NCI-H510A (cell line): Measurements from ENCODE around the gene PDE11A.
A peak's percentile ranks its signal among the peaks of the same experiment; 100 is the strongest.

Experiments used
- DNase-seq: peaks from one replicate; lab custom pipeline; 2025; lab: John Stamatoyannopoulos, UW

The PDE11A gene

GRCh38 chr2:177923323-177923722 lies 149.3 kb downstream of the PDE11A start:
- no peak for DNase-seq

- DNase-seq = no peak
Observed at GRCh38 chr2:177921726-177922125, 150.9 kb downstream of the PDE11A start.

GRCh38 chr2:177917169-177917568 lies 155.4 kb downstream of the PDE11A start:
- no peak for DNase-seq

DNA sequence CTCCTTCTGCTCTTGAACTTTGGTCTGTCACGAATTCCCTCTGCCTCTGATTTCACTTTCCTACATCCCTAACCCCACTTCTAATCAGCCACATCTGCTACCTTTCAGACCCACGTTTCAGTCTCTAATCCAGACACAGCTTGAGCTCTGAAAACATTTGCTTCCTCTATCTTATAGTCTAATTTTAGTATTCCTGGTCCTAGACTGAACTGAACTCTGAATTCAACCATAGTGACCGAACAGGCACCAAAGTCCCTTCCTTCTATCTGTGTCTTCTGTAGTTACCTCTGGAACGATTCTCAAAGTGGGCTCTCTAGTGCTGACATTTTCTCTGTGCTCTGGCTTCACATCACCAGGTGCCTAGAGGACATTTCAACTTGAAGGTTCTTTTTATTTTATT lies 156.2 kb downstream of the PDE11A start:
- no peak for DNase-seq

DNA sequence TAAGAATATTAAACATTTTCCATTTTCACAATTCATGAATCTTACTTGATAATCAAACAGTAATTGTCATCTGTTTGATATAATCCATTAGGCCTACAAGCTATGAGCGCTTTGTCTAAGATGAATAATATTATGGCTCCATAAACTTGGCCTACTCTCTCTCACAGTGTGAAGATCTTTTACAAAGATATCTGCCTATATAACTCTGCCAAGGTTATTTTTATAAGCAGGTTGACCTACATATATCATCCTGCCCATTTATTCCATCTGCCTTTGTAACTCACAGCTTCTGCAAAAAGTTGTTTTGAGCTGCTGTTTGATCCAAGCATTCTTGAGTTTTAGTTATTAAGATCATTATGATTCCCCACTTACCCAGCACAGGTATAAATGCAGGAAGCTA lies 158.3 kb downstream of the PDE11A start:
- no peak for DNase-seq

GRCh38 chr2:177909962-177910361 lies 162.6 kb downstream of the PDE11A start:
- DNase-seq = no peak

- DNase-seq = no peak
Observed at GRCh38 chr2:177908824-177909223, 163.8 kb downstream of the PDE11A start.

DNA sequence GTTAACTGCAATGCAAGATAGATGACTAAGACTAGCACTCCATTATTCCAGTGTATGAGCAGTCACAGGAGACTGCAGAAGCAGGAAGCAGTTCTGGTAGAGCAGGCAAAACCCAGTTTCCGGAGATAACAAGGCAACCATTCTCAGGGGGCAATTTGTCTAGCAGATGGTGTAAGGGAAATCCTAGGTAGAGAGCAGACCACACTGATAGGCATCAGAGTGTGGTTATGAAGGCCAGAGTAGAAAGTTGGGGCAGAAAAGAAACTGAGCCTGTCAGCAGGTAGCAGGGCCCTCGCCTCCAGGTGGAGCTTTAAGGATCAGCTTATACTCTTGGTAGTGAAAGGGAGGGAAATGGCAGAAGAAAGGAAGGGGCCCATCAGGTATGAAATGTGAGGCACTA lies 164.4 kb downstream of the PDE11A start:
- DNase-seq = no peak

GRCh38 chr2:177906041-177906718 lies 166.4 kb downstream of the PDE11A start:
- peak; percentile 70 for DNase-seq

- no peak for DNase-seq
Observed at GRCh38 chr2:177905640-177906039, 166.9 kb downstream of the PDE11A start.

DNA sequence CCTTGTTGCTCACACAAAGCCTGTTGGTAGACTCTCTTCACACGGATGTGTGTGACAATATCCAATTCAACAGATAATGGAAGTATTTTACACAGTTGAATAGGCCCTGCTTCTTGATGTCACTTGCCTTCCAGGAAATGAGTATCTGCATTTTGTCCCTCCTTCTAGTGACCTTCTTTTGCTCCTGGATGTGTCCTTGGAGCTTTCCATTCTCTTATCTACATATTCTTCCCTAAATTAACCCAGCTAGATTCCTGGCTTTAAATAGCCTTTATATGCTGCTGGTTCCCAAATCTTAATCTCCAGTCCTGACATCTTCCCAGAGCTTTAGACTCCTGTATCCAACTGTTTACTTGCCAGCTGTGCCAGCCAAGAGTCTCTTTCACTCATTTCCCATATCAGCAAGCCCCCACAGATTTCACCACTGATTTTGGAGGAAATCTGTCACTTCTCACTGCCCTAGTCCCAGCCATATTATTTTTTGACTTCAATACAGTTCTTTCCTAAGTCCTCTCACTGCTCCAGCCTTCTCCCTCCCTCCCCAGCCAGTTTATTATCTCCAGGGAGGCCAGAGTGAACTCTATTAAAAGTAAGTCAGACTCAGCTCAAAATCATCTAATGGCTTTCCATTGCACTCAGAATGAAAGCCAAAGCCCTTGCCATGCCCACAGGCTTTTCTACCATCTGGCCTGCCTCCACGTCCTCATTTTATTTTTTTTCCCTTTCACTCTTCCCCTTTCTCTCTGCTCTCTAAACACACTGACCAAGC lies 170.0 kb downstream of the PDE11A start:
- DNase-seq = no peak

DNA sequence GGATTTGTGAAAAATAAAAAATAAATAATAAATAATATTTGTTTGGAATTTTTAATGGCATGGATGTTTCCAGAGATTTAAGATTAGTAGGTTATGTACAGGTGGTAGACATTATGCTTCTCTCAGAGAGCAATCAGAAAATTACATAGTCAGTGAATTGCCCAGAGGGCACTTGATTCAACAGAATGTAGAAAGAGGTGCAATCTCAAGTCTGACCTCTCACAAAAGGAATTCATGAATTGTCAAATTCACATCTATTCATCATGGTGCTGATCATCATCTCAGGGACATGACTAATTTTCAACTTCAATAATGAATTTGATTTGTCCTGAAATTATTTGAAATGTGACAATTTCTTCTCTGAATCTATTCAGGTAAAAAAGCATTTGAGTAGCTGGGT lies 172.5 kb downstream of the PDE11A start:
- no peak for DNase-seq

DNA sequence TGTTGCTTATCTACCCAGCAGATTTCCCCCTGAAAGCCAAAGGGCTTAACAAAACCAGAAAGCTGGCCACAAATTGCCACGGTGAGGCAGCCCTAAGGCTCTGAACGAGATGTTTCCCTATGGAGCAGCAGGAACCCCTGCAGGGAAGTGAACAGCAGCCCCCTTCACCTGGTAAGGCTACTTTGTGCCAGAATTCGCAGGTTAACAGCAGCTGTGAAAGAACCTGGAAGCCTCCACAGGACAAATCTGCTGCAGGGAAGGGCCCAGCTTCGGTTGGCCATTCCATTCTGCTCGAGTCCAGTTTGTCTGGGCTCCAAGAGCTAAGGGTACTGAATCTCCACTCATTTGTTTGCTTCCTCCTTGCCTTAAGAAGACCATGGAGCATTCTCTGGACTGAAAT lies 175.3 kb downstream of the PDE11A start:
- DNase-seq = no peak

DNA sequence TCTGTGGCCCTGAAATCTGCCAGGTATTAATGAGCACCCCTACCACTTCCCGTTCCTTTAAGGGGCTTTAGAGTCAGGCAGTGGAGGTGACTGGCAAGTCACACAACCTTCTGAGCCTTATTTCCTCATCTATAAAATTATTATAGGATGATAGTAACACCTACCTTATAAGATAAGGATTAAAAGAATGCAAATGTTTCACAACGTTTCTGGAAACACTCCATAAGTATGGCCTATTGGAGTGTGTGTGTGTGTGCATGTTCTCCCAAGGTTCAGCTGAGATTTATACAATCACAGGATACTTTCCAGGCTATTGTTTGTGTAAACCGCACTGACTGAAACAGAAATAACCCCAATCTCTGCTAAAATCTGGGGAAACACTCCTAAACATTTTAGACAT lies 176.0 kb downstream of the PDE11A start:
- no peak for DNase-seq

DNA sequence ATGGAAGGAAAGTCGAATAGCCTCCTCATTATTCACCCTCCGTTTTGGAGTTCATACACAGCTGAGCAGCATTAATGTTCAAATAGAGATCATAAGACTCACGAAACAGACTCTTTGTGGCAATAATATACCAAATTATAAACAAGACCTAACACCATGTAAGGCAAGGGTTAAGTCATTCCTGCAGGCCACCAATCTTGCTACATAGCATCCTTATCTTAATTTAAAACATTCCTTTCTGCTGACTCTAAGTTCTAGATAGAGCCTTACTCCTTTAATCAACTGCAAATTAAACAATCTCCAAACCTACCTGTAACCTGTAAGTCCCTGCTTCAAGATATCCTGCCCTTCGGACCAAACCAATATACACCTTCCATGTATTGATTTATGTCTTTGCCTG lies 178.0 kb downstream of the PDE11A start:
- no peak for DNase-seq

GRCh38 chr2:177893880-177894279 lies 178.7 kb downstream of the PDE11A start:
- DNase-seq = no peak

GRCh38 chr2:177891533-177891932 lies 181.0 kb downstream of the PDE11A start:
- no peak for DNase-seq

GRCh38 chr2:177889818-177890460 lies 182.6 kb downstream of the PDE11A start:
- DNase-seq = no peak

GRCh38 chr2:177888581-177888980 lies 184.0 kb downstream of the PDE11A start:
- peak; percentile 90 for DNase-seq

DNA sequence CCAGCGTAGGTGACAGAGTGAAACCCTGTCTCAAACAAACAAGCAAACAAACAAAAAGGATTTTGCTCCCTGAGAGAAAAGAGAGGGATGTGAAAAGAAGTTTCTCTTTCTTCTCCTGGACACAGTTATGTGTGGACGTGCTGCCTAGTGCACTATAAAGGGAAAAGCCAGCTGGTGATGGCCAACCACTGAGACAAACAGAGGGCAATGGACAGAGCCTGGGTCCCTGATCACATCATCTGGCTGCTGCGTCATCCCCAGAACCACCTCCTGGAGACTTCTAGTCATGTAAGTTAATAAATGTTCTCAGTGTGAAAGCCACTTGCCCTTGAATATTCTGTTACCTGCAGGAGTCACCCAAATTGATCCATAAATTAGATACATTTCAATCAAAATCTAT lies 184.9 kb downstream of the PDE11A start:
- no peak for DNase-seq

DNA sequence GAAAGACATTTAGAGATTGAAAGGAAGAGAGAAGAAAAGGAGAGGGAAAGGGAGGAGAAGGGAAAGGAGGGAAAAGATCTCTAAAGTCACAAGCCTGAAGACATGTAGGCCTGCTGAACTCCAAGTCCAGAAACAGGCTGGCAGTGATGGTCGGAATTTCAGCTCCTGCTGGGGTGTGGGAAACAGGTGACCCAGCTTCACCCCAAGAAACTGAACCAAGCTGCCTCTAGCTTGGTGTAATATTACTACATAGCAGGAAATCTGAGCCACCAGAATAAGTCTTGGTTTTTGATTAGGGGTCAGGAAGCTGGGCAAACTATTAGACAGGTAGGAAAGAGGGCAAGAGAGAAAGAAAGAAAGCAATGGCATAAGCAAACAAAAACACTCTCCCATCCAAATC lies 185.8 kb downstream of the PDE11A start:
- no peak for DNase-seq

GRCh38 chr2:177885828-177886466 lies 186.6 kb downstream of the PDE11A start:
- no peak for DNase-seq

DNA sequence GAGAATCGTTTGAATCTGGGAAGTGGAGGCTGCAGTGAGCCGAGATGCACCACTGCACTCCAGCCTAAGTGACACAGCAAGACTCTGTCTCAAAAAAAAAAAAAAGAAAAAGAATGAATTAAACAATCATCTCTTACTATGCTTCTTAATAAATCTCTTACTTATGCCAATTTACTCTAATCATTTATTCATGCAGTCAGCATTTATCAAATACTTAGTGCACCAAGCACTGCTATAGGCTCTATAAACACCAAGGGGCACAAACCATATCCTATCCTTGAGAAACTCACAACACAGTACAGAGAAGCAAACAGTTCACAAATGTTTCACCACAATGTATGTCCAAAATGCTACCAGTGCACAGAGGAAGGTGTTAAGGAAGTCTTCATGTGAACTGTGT lies 189.4 kb downstream of the PDE11A start:
- DNase-seq = no peak
